Measurements from ENCODE around the gene SYT4.
"Not testable (repeated sequence)": the region's sequence is repeated elsewhere in the genome, so short reads cannot be mapped to it uniquely, and the experiment has no call there.

Gene SYT4, protein sequence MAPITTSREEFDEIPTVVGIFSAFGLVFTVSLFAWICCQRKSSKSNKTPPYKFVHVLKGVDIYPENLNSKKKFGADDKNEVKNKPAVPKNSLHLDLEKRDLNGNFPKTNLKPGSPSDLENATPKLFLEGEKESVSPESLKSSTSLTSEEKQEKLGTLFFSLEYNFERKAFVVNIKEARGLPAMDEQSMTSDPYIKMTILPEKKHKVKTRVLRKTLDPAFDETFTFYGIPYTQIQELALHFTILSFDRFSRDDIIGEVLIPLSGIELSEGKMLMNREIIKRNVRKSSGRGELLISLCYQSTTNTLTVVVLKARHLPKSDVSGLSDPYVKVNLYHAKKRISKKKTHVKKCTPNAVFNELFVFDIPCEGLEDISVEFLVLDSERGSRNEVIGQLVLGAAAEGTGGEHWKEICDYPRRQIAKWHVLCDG
- 0 to 0.30 (median 0.04) reads per million in 4 donors for total RNA-seq

DNA sequence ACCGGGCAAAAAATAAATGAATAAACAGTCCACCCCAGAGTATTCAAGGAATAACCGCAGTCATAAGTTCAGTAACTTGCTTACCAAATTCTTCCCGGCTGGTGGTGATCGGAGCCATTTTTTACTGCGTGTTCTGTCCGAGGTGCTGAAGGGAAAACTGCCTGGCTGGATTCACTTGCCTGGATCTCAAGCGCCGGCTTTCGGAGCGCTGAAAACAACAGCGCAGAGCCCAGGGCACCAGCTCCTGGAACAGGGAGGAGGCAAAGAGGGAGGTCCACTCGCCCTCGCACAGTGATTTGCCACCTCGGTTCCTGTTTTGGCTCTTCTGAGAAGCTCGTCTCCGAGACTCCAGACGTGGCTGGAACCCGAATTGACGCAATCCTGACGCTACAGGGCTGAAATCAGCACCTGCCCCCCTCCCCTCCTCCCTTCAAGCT, at the start of gene SYT4:
TSS of gene SYT4 (minus strand) at position 327 of the 437 bp plus-strand sequence. CDS start at position 118, 209 bp downstream.
- DNase-seq = no peak

GRCh38 chr18:43322132-43322531, 44.8 kb upstream of the SYT4 start:
- no peak for DNase-seq

- DNase-seq = no peak
These were observed 37.7 kb upstream of the SYT4 start for GRCh38 chr18:43314941-43315340.

- no peak for DNase-seq
These were observed 35.6 kb upstream of the SYT4 start for GRCh38 chr18:43312891-43313290.

GRCh38 chr18:43310239-43310638, 32.9 kb upstream of the SYT4 start:
- no peak for DNase-seq

GRCh38 chr18:43303376-43303775, 26.1 kb upstream of the SYT4 start:
- peak in 1 of 5 donors; percentile 13 for DNase-seq

DNA sequence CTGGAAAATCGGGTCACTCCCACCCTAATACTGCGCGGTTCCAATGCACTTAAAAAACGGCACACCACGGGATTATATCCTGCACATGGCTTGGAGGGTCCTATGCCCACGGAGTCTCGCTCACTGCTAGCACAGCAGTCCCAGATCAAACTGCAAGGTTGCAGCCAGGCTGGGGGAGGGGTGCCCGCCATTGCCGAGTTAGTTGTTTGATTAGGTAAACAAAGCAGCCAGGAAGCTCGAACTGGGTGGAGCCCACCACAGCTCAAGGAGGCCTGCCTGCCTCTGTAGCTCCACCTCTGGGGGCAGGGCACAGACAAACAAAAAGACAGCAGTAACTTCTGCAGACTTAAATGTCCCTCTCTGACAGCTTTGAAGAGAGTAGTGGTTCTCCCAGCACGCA, 8.9 kb upstream of the SYT4 start:
- DNase-seq = not testable (repeated sequence)

GRCh38 chr18:43283299-43283698, 6.0 kb upstream of the SYT4 start:
- DNase-seq = no peak

DNA sequence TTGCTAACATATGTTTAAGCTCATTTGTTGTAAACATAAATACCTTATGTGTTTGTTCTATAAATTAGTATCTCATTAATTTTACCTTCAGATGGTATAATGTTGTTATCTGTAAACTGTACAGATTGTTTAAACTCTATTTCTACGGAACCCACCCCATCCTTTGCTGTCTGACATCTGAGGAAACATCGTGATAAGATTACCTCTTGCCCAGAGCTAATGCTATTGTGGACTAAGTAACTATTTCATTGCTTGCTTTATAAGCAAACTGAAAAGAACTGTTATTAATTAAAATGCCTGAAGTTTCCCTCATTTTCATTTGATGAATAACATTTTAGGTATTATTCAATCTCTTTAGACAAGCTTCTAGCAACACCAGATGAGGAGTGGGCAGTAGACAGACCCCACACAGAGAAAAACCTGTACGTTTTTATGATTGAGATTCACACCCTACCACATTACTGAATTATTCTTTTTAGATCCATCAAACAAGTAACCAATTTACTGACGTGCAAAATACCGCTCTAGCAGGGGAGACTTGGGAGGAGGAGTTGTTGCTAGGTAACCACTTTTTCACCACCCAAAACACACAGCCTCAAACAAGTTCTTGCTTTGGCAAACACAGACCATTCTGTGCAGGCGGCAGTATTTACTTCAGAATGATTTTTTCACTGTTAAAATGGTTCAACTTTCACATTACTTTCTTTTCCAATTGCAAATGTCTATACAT, 1.9 kb upstream of the SYT4 start:
- no peak for DNase-seq

DNA sequence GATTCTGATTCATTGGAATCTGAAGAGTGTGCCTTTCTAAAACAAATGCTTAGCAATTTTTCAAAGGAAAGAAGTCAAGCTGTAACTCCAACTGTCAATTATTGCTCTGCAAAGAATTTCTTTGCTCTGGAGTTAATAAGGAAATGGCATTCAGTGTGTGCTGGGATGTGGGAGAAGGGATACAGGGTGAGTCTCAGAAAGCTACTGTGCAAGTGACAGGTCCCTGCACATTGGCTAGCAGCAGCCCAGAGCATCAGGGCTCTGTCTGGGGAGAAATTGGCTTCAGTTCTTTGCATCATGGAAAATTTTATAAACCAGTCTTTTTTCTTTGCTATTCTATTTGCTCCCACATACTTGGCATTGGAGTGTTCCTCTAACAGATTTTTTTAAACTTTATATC, 1.1 kb upstream of the SYT4 start:
- no peak for DNase-seq

- no peak for DNase-seq
These were observed 799 bp downstream of the SYT4 start for GRCh38 chr18:43276491-43276890.

DNA sequence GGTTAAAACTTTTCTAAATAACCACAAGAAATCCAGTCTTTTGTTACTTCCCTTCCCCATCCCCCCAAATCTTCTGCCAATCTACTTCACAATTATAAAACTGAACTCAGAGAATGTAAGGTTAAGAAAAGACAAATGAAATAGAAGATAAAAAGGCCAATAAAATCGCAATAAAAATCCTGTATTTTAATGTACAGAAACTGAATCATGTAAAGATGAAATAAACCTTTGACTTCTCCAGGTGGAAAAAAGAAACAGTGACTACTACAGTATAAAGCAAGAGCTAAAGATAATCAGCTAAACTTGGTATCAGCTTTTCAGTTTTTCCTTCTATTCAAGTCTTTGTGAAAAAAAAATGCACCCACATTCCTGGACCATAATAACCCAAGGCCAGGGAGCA, 1.7 kb downstream of the SYT4 start:
- DNase-seq = no peak

DNA sequence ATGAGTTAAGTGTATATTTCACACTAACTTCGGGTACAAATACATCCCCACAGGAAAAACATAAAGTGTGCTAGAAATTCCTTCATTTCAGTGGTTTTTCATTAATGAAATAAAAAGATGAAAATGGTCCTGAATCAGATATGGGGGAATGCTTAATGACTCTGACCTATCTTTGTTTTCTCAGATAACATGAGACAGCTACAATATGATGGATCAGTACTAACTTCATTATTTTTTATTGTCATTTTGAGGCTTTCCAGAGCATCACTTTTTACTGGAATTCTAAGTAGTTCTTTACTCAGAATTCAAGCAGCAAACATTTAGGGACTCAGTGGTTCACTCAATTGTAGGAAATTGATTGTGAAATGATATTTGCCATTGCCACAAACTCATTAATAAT, 2.8 kb downstream of the SYT4 start:
- DNase-seq = no peak

DNA sequence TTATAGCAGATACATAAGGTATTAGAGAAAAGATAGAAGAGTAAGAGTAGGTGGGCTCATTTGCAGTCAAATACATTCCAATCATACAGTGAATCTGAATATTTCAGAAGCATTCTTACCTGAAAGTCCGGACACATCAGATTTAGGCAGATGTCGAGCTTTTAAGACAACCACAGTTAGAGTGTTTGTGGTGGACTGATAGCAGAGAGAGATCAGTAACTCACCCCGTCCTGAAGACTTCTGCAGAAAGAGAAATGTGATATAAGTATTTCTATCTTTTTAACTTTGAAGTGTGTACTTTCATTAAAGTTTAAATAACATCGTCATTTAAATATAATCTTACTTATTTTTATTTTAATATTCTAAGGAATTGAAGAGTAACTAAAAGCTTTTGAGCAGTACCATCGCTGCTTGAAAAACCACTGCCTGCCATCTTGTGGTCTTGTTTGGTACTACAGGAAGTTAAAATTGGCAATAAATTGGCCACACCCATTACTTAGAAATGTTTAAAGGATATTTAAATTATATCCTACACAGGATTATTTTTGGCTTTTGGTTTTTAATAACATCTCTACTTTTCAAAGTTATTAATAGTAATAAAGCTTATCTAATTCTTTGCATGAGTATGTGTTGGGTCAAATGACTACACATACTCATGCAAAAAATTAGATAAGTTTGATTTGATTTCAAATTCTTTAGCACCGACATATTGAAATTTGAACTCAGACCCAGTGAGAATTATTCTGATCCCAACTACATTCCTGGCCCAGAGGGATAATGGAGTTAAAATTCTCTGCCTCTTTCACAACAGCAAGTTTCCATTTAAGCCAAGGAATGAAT, 5.5 kb downstream of the SYT4 start:
- peak in 1 of 5 donors; percentile 23 for DNase-seq

GRCh38 chr18:43267818-43268217, 9.5 kb downstream of the SYT4 start:
- no peak for DNase-seq

DNA sequence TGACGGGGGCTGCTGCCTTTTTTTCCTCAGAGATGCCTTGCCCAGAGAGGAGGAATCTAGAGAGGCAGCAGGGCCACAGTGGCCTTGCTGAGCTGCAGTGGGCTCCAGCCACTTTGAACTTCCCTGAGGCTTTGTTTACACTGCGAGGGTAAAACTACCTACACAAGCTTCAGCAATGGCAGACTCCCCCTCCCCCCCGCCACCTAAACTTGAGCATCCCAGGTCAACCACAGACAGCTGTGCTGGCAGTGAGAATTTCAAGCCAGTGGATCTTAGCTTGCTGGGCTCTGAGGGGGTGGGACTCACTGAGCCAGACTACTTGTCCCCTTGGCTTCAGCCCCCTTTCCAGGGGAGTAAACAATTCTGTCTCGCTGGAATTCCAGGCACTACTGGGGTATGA, 11.8 kb downstream of the SYT4 start:
- no peak for DNase-seq

DNA sequence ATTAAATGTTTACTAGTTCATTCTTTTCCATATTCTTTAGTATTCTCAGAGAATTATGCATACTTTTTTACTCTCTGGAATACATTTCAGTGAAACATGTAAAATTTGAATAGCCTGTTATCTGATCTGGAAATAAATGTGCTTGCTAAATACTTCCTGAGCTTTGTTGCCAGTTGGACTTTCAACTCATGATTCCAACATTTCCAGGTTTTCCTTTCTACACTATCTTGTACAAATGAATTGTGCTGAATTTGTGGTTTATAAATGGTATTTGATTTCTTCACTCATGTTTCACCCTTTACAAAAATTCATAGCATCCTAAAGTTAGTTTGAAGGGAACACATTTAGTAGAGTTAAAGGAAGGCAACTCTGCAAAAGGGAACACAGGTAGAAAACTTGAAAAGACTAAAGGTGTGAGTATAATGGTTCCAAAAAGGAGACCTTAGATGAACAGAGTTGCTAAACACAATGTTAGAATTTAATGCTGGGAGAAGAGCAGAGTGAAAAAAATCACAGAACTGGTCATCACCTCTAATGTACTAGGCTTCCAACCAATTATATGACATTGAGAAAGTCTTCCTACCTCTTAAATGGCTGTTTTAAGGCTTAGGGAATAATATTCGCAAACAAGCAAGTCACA, 28.6 kb downstream of the SYT4 start:
- DNase-seq = no peak

- no peak for DNase-seq
These were observed 29.3 kb downstream of the SYT4 start for GRCh38 chr18:43247944-43248343.

DNA sequence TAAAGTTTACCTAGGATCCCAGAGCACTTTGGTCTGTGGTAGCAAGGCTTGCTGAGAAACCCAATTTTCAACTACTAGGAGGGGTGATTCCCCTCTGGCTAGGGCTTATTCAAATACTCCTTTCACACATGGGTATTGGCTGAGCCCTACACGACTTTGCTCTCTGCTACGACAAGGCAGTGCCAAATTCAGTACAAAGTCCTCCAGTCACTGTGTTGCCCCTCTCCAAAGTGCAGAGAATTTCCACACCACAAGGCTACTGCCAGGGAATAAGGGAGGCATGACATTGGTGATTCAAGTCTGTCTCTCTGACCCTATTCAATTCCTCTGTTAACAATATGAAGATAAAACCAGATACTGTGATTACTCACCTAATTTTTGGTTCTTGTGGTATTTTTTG, 38.9 kb downstream of the SYT4 start:
- no peak for DNase-seq

DNA sequence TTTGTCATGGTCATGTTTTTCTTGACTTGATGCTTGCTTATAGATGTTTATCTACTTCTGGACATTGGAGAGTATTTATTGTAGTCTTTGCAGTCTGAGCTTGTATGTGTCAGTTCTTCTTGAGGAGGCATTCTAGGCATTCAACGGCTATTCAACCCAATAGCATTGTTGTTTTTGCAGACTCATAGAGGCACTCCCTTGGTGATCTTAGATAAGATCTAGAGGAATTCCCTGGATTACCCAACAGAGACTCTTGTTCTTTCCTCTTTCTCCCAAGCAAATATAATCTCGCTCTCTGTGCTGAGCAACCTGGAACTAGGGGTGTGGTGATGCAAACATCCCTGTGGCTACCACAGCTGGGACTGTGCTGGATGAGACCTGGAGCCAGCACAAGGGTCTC, 40.4 kb downstream of the SYT4 start:
- DNase-seq = no peak

GRCh38 chr18:43234889-43235288, 42.4 kb downstream of the SYT4 start:
- DNase-seq = no peak

DNA sequence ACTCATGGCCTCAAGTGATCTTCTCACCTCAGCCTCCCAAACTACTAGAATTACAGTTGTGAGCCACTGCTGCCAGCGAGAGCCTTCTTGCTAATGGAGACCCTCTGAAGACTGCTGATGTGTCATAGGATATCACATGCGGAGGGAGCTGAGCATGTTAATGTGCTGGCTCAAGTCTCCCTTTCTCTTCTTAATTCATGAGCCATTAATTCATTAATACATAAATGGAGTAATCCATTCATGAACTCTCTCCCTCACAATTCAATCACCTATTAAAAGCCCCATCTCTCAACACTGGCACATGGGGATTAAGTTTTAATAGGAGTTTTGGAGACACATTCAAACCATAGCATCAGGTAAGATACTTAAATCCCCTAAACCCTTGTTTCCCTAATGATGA, 54.8 kb downstream of the SYT4 start:
- no peak for DNase-seq

- DNase-seq = no peak
These were observed 56.6 kb downstream of the SYT4 start for GRCh38 chr18:43220691-43221090.
